ENCODE measurements around the gene ADCY5.

The ADCY5 gene

GRCh38 chr3:123386477-123387040, 62.3 kb downstream of the ADCY5 start:
- no peak for DNase-seq (ENCODE audit: low read depth in 2 of 2)

- DNase-seq (ENCODE audit: low read depth in 2 of 2): no peak
Observed at GRCh38 chr3:123385981-123386380, 62.9 kb downstream of the ADCY5 start.

- DNase-seq (ENCODE audit: low read depth in 2 of 2): no peak
Observed at GRCh38 chr3:123385499-123385898, 63.4 kb downstream of the ADCY5 start.

- DNase-seq (ENCODE audit: low read depth in 2 of 2): no peak
Observed at GRCh38 chr3:123385001-123385401, 63.9 kb downstream of the ADCY5 start.

GRCh38 chr3:123384256-123384655, 64.6 kb downstream of the ADCY5 start:
- DNase-seq (ENCODE audit: low read depth in 2 of 2): no peak

- DNase-seq (ENCODE audit: low read depth in 2 of 2): no peak
Observed at GRCh38 chr3:123383091-123384053, 65.5 kb downstream of the ADCY5 start.

- no peak for DNase-seq (ENCODE audit: low read depth in 2 of 2)
Observed at GRCh38 chr3:123380261-123380660, 68.6 kb downstream of the ADCY5 start.

- DNase-seq (ENCODE audit: low read depth in 2 of 2): no peak
Observed at GRCh38 chr3:123379041-123379830, 69.7 kb downstream of the ADCY5 start.

- no peak for DNase-seq (ENCODE audit: low read depth in 2 of 2)
Observed at GRCh38 chr3:123378409-123378915, 70.4 kb downstream of the ADCY5 start.

- DNase-seq (ENCODE audit: low read depth in 2 of 2): no peak
Observed at GRCh38 chr3:123377243-123377740, 71.6 kb downstream of the ADCY5 start.

- DNase-seq (ENCODE audit: low read depth in 2 of 2): no peak
Observed at GRCh38 chr3:123376451-123377242, 72.2 kb downstream of the ADCY5 start.

GRCh38 chr3:123375014-123375940, 73.6 kb downstream of the ADCY5 start:
- DNase-seq (ENCODE audit: low read depth in 2 of 2): no peak

- DNase-seq (ENCODE audit: low read depth in 2 of 2): no peak
Observed at GRCh38 chr3:123374016-123374415, 74.9 kb downstream of the ADCY5 start.

- no peak for DNase-seq (ENCODE audit: low read depth in 2 of 2)
Observed at GRCh38 chr3:123373474-123373987, 75.4 kb downstream of the ADCY5 start.

GRCh38 chr3:123372686-123373473, 76.0 kb downstream of the ADCY5 start:
- no peak for DNase-seq (ENCODE audit: low read depth in 2 of 2)

GRCh38 chr3:123371859-123372685, 76.8 kb downstream of the ADCY5 start:
- DNase-seq (ENCODE audit: low read depth in 2 of 2): no peak

GRCh38 chr3:123371426-123371825, 77.5 kb downstream of the ADCY5 start:
- DNase-seq (ENCODE audit: low read depth in 2 of 2): no peak

GRCh38 chr3:123370819-123371218, 78.1 kb downstream of the ADCY5 start:
- no peak for DNase-seq (ENCODE audit: low read depth in 2 of 2)
